GM18870 (cell line): Measurements from ENCODE around the gene PRSS38.
"Not testable (repeated sequence)": the region's sequence is repeated elsewhere in the genome, so short reads cannot be mapped to it uniquely, and the experiment has no call there.

Experiments used
- ATAC-seq: cut with Tn5 transposase; IDR thresholded peaks from one replicate; pipeline ENCODE4 v1.9.1; 2021; ENCODE audit warnings: moderate library complexity; ENCODE audit not compliant: unreplicated experiment

PRSS38 gene

GRCh38 chr1:227838181-227838580, 22.7 kb downstream of the PRSS38 start:
- ATAC-seq, result no peak

GRCh38 chr1:227841096-227841495, 25.6 kb downstream of the PRSS38 start:
- no peak for ATAC-seq

GRCh38 chr1:227844320-227845146, 29.1 kb downstream of the PRSS38 start:
- ATAC-seq, result no peak

GRCh38 chr1:227845147-227845458, 29.6 kb downstream of the PRSS38 start:
- no peak for ATAC-seq

GRCh38 chr1:227845519-227845918, 30.0 kb downstream of the PRSS38 start:
- no peak for ATAC-seq

- ATAC-seq, result no peak
Measured at GRCh38 chr1:227846265-227846858, 30.9 kb downstream of the PRSS38 start.

GRCh38 chr1:227847046-227847445, 31.6 kb downstream of the PRSS38 start:
- not testable (repeated sequence) for ATAC-seq

- no peak for ATAC-seq
Measured at GRCh38 chr1:227848430-227848932, 33.0 kb downstream of the PRSS38 start.

- ATAC-seq, result no peak
Measured at GRCh38 chr1:227849251-227849650, 33.8 kb downstream of the PRSS38 start.

- no peak for ATAC-seq
Measured at GRCh38 chr1:227854189-227854588, 38.7 kb downstream of the PRSS38 start.

- no peak for ATAC-seq
Measured at GRCh38 chr1:227855687-227856086, 40.2 kb downstream of the PRSS38 start.

- no peak for ATAC-seq
Measured at GRCh38 chr1:227856147-227856858, 40.8 kb downstream of the PRSS38 start.

GRCh38 chr1:227864882-227865281, 49.4 kb downstream of the PRSS38 start:
- no peak for ATAC-seq

- ATAC-seq, result no peak
Measured at GRCh38 chr1:227869279-227869842, 53.9 kb downstream of the PRSS38 start.

GRCh38 chr1:227869851-227870305, 54.4 kb downstream of the PRSS38 start:
- ATAC-seq, result no peak

- ATAC-seq, result no peak
Measured at GRCh38 chr1:227870366-227870765, 54.9 kb downstream of the PRSS38 start.

GRCh38 chr1:227871892-227872291, 56.4 kb downstream of the PRSS38 start:
- not testable (repeated sequence) for ATAC-seq

- ATAC-seq, result not testable (repeated sequence)
Measured at GRCh38 chr1:227877810-227878209, 62.3 kb downstream of the PRSS38 start.

GRCh38 chr1:227880342-227880924, 65.0 kb downstream of the PRSS38 start:
- ATAC-seq, result no peak

- ATAC-seq, result no peak
Measured at GRCh38 chr1:227883073-227883520, 67.6 kb downstream of the PRSS38 start.
